DMS 273 (cell line): ENCODE results near the gene CHCHD6.

Experiments
- DNase-seq: peaks from one replicate; lab custom pipeline; 2025; ENCODE audit not compliant: unreplicated experiment; lab: John Stamatoyannopoulos, UW

Gene CHCHD6

GRCh38 chr3:126816986-126817777 is 113.1 kb downstream of the CHCHD6 start:
- peak; percentile 24 for DNase-seq

- no peak for DNase-seq
Measured at GRCh38 chr3:126817781-126818180, 113.7 kb downstream of the CHCHD6 start.

GRCh38 chr3:126818400-126819095 is 114.5 kb downstream of the CHCHD6 start:
- no peak for DNase-seq

GRCh38 chr3:126826693-126827092 is 122.7 kb downstream of the CHCHD6 start:
- no peak for DNase-seq

- no peak for DNase-seq
Measured at GRCh38 chr3:126827121-126827520, 123.1 kb downstream of the CHCHD6 start.

GRCh38 chr3:126828306-126828705 is 124.3 kb downstream of the CHCHD6 start:
- DNase-seq, result no peak

GRCh38 chr3:126832933-126833332 is 128.9 kb downstream of the CHCHD6 start:
- no peak for DNase-seq

GRCh38 chr3:126834596-126835471 is 130.8 kb downstream of the CHCHD6 start:
- no peak for DNase-seq

- DNase-seq, result no peak
Measured at GRCh38 chr3:126835472-126836219, 131.6 kb downstream of the CHCHD6 start.

- DNase-seq, result no peak
Measured at GRCh38 chr3:126836220-126836860, 132.3 kb downstream of the CHCHD6 start.

- no peak for DNase-seq
Measured at GRCh38 chr3:126837773-126838172, 133.7 kb downstream of the CHCHD6 start.

GRCh38 chr3:126845920-126846715 is 142.1 kb downstream of the CHCHD6 start:
- no peak for DNase-seq

- no peak for DNase-seq
Measured at GRCh38 chr3:126847061-126847460, 143.0 kb downstream of the CHCHD6 start.

GRCh38 chr3:126848991-126849390 is 145.0 kb downstream of the CHCHD6 start:
- DNase-seq, result no peak

- no peak for DNase-seq
Measured at GRCh38 chr3:126849768-126850167, 145.7 kb downstream of the CHCHD6 start.

GRCh38 chr3:126850370-126851085 is 146.5 kb downstream of the CHCHD6 start:
- no peak for DNase-seq

GRCh38 chr3:126851382-126851781 is 147.3 kb downstream of the CHCHD6 start:
- no peak for DNase-seq

- no peak for DNase-seq
Measured at GRCh38 chr3:126851934-126852333, 147.9 kb downstream of the CHCHD6 start.

- no peak for DNase-seq
Measured at GRCh38 chr3:126852511-126852910, 148.5 kb downstream of the CHCHD6 start.
